Caco-2 (cell line): ENCODE results near the gene TEF. TPM values are rescaled to one million over a fixed set of nuclear protein-coding genes. Genes with fewer than 3 reads are reported as not detected.

ENCODE experiments used
- BruUV-seq: library from RNA; stranded (reverse); fragments of 400-500 nt; replicated peaks from 2 replicates; lab custom pipeline; 2021; lab: Mats Ljungman, UMichigan
- CTCF ChIA-PET: fragments of 300-600 bp; sonication (Branson Sonifier 250); formaldehyde crosslinking; loops from one replicate; lab custom pipeline; 2022; ENCODE audit warnings: antibody characterized with exemption; lab: Charles Lee
- POLR2A ChIA-PET: fragments of 300-600 bp; sonication (Branson Sonifier 250); formaldehyde crosslinking; loops from one replicate; lab custom pipeline; 2022; ENCODE audit warnings: antibody characterized with exemption; lab: Charles Lee
- DNase-seq, 2 experiments: peaks; one replicate each; pipeline versions ENCODE4 v3.0.0 to v3.0.0-alpha.2; 2020 to 2022
- H3K27me3 ChIP-seq: replicated peaks from 2 replicates; pipeline ENCODE4 v1.6.0; 2011; ENCODE audit warnings: low read length; ENCODE audit not compliant: control insufficient read depth, insufficient read depth
- H3K36me3 ChIP-seq: 2 replicates; pipeline ENCODE4 v1.5.1; 2011; ENCODE audit warnings: low read length; ENCODE audit not compliant: control insufficient read depth, insufficient read depth
- H3K4me1 ChIP-seq: fragments of 250-450 bp; sonication (Bioruptor Pico); 2 replicates; pipeline ENCODE4 v1.5.1; 2020; ENCODE audit warnings: mild to moderate bottlenecking
- H3K4me3 ChIP-seq: 2 replicates; pipeline ENCODE4 v1.5.1; 2011; ENCODE audit warnings: low read depth, mild to moderate bottlenecking, control low read depth, low read length
- H3K9me3 ChIP-seq: fragments of 250-450 bp; sonication (Bioruptor Pico); 2 replicates; pipeline ENCODE4 v1.5.1; 2020; ENCODE audit warnings: mild to moderate bottlenecking, moderate library complexity
- H3K27ac Mint-ChIP-seq: one replicate; pipeline ENCODE4 v1.8.0; 2022; ENCODE audit warnings: mixed read lengths; ENCODE audit not compliant: unreplicated experiment
- H3K27me3 Mint-ChIP-seq: one replicate; pipeline ENCODE4 v1.8.0; 2022; ENCODE audit warnings: mixed read lengths; ENCODE audit not compliant: insufficient read depth, unreplicated experiment
- H3K36me3 Mint-ChIP-seq: one replicate; pipeline ENCODE4 v1.8.0; 2022; ENCODE audit warnings: mild to moderate bottlenecking, mixed read lengths; ENCODE audit not compliant: insufficient read depth, unreplicated experiment
- H3K4me1 Mint-ChIP-seq: one replicate; pipeline ENCODE4 v1.8.0; 2022; ENCODE audit warnings: low read depth, mixed read lengths; ENCODE audit not compliant: unreplicated experiment
- H3K4me3 Mint-ChIP-seq: one replicate; pipeline ENCODE4 v1.8.0; 2022; ENCODE audit warnings: mild to moderate bottlenecking, moderate library complexity, mixed read lengths; ENCODE audit not compliant: unreplicated experiment
- H3K9me3 Mint-ChIP-seq: one replicate; pipeline ENCODE4 v1.8.0; 2022; ENCODE audit warnings: mixed read lengths; ENCODE audit not compliant: unreplicated experiment
- CTCF ChIP-seq, 2 experiments: fragments of 200-600 bp in 1 of 2; IDR thresholded peaks; 1 replicate in 1 of 2; 2 replicates in 1 of 2; pipeline versions ENCODE4 v1.5.1 to v1.8.0; 2011 to 2022; ENCODE audit warnings: antibody characterized with exemption in 1 of 2, control low read depth in 1 of 2, inconsistent platforms in 1 of 2, low read depth in 1 of 2, low read length in 1 of 2, mild to moderate bottlenecking in 1 of 2, moderate library complexity in 1 of 2; ENCODE audit not compliant: insufficient read depth in 1 of 2, severe bottlenecking in 1 of 2, unreplicated experiment in 1 of 2
- intact Hi-C: fragments of 100-400 bp; cut with micrococcal nuclease; formaldehyde crosslinking; loops from one replicate; pipeline ENCODE4 v1.10.0; 2022; ENCODE audit not compliant: unreplicated experiment
- total RNA-seq: library from RNA; stranded (reverse); gene quantifications from 2 replicates; pipeline ENCODE4 v1.2.3, GENCODE V29; 2022

Gene TEF
- total RNA-seq, 1 experiment from 2014 or later = 13.8 TPM

DNA sequence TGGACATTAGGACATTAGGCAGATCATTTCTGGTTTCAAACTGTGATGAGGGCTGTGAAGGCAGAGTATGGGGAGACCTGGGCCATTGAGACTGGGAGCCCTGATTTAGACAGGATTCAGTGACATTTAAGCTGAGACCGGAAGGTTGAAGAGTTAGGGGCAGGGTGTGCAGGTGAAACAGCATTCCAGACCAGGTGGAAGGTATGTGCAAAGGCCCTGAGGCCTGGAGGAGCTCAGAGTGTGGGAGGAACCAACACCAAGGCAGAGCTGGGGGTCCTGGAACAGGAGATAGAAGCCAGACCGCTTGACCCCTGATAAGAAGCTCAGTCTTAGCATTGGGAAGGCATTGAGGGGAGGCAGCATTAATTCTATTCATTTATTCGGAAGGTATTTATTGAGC is 47.9 kb upstream of the TEF start:
- H3K36me3 Mint-ChIP-seq = peaks cover 29% of the 10 kb centered on the region
- H3K27ac Mint-ChIP-seq = no peak overlapping the region
- H3K36me3 ChIP-seq = no peaks in the 10 kb centered on the region; the same call in 1 of the 2 replicates

GRCh38 chr22:41334215-41334614 is 47.5 kb upstream of the TEF start:
- CTCF ChIA-PET = no interaction called here
- no peak for TF ChIP-seq CTCF (IDR thresholded peaks at IDR 0.05; ENCODE audit: insufficient read depth in 1 of 2, low read depth in 1 of 2, low read length in 1 of 2, severe bottlenecking in 1 of 2, unreplicated experiment in 1 of 2)
- H3K4me1 ChIP-seq = no peaks in the 10 kb centered on the region
- no peaks in the 10 kb centered on the region for H3K27me3 Mint-ChIP-seq
- no peak overlapping the region for H3K4me3 Mint-ChIP-seq
- no peak for DNase-seq
- H3K9me3 ChIP-seq = no peaks in the 10 kb centered on the region
- no TSS peak for BruUV-seq
- peaks cover 28% of the 10 kb centered on the region for H3K36me3 Mint-ChIP-seq
- no peaks in the 10 kb centered on the region for H3K4me1 Mint-ChIP-seq
- POLR2A ChIA-PET = no interaction called here
- no peaks in the 10 kb centered on the region for H3K9me3 Mint-ChIP-seq
- H3K27ac Mint-ChIP-seq = no peak overlapping the region
- no peaks in the 10 kb centered on the region for H3K27me3 ChIP-seq
- H3K4me3 ChIP-seq = no peak overlapping the region
- intact Hi-C loops = no loop called here
- no peaks in the 10 kb centered on the region; the same call in 1 of the 2 replicates for H3K36me3 ChIP-seq

More for the DNA sequence above, 47.9 kb upstream of the TEF start:
- no peaks in the 10 kb centered on the region for H3K9me3 Mint-ChIP-seq
- no peak for DNase-seq
- no peak overlapping the region for H3K4me3 Mint-ChIP-seq
- POLR2A ChIA-PET = interaction anchor here (0.5 kb wide), 1 partner anchor 204 kb away, joined by 3 read pairs; no protein-coding TSS in a partner anchor
- no peaks in the 10 kb centered on the region for H3K4me1 Mint-ChIP-seq
- no peak overlapping the region for H3K4me3 ChIP-seq
- no TSS peak for BruUV-seq
- H3K4me1 ChIP-seq = no peaks in the 10 kb centered on the region
- CTCF ChIA-PET = no interaction called here
- intact Hi-C loops = no loop called here
- no peaks in the 10 kb centered on the region for H3K27me3 ChIP-seq
- no peaks in the 10 kb centered on the region for H3K9me3 ChIP-seq
- H3K27me3 Mint-ChIP-seq = no peaks in the 10 kb centered on the region
- TF ChIP-seq CTCF (IDR thresholded peaks at IDR 0.05; ENCODE audit: insufficient read depth in 1 of 2, low read depth in 1 of 2, low read length in 1 of 2, severe bottlenecking in 1 of 2, unreplicated experiment in 1 of 2) = no peak

GRCh38 chr22:41334951-41335635 is 46.6 kb upstream of the TEF start:
- H3K27me3 Mint-ChIP-seq = no peaks in the 10 kb centered on the region
- Histone ChIP-seq H3K4me1 (no peaks in the 10 kb centered on the region), H3K27me3 (no peaks in the 10 kb centered on the region), H3K9me3 (no peaks in the 10 kb centered on the region), H3K4me3 (no peak overlapping the region), H3K36me3 (no peaks in the 10 kb centered on the region; the same call in none of the 2 replicates)
- no peaks in the 10 kb centered on the region for H3K4me1 Mint-ChIP-seq
- no peak overlapping the region for H3K27ac Mint-ChIP-seq
- intact Hi-C loops = no loop called here
- ChIA-PET POLR2A (no interaction called here), CTCF (no interaction called here)
- DNase-seq = no peak
- TF ChIP-seq CTCF (IDR thresholded peaks at IDR 0.05; ENCODE audit: insufficient read depth in 1 of 2, low read depth in 1 of 2, low read length in 1 of 2, severe bottlenecking in 1 of 2, unreplicated experiment in 1 of 2) = no peak
- H3K9me3 Mint-ChIP-seq = no peaks in the 10 kb centered on the region
- H3K36me3 Mint-ChIP-seq = peaks cover 23% of the 10 kb centered on the region
- BruUV-seq = no TSS peak
- no peak overlapping the region for H3K4me3 Mint-ChIP-seq
